HG03432 (cell line): ENCODE results near the gene ENAH.

Experiments used
- ATAC-seq: cut with Tn5 transposase; IDR thresholded peaks from one replicate; pipeline ENCODE4 v1.9.1; 2021; ENCODE audit warnings: mild to moderate bottlenecking, moderate library complexity; ENCODE audit not compliant: unreplicated experiment

The ENAH gene

DNA sequence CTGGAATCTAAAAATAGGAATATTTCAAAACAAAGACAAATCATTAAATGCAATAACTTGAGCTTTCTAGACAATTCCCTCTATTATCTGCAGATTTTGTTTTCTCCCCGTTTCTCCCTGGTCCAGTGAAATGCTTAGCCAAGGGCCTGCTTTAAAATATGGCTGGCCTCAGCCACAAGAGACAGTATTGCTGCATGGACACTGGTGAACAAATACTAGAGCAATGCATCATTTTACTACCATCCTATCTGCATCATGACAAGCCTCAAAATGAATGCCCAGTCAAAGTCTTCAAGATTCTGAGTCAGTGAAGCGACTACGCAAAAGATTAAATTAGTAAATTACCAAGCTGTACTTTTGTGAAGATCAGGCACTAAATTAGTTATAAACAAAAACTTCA, 80.5 kb downstream of the ENAH start:
- ATAC-seq, result no peak

DNA sequence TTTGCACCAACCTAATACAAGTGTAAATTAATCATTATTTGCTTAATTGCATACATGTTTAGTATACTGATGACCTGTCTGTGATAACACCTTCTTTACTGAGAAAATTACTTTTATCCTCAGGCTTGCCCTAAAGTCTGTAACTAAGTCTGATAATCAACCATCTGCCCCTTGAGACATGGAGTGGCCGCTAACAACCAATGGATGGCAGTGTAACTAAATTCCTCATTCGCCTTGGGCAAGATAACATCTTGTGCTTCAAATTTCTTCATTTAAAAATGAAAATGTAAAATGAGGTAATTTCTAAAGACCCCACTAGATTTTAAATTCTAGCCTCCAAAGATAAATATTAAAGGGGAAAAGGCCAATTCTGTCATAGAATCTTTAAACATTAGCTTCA, 85.1 kb downstream of the ENAH start:
- ATAC-seq, result no peak

DNA sequence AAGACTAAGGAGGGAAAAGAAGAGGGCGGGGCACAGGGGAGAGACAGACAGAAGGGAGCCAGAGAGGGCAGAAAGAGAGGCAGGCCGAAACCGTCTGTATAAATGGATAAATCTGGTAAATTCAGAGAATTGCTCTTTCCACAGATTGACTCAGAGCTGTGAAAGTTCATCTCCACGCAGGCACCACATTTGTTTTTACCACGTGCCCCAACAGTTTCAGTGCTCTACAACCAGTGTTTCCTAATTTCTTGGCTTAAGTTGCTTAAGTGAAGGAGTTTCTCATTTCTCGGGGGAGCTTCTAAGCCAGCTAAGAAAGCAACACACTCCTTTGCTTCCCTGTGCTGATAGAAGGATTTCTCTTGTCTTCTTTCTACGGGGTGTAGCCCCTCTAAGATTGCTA, 87.1 kb downstream of the ENAH start:
- ATAC-seq, result no peak

DNA sequence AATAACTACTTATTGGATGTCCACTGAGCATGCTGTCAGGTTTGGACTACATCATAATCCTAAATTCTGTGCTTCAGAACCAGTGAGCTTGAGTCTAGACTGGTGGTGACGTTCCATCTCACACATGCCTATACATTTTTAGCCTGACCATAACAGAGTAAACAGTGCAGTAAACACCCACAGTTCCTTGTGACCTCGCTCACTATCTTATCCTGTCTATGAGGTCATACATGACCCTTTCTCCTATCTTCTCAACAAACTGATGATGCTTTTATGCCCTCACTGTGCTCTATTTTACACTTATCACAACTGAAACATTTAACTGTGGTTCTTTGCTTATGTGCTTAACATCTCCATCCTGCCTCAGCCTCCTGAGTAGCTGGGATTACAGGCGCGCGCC, 91.2 kb downstream of the ENAH start:
- ATAC-seq, result no peak

DNA sequence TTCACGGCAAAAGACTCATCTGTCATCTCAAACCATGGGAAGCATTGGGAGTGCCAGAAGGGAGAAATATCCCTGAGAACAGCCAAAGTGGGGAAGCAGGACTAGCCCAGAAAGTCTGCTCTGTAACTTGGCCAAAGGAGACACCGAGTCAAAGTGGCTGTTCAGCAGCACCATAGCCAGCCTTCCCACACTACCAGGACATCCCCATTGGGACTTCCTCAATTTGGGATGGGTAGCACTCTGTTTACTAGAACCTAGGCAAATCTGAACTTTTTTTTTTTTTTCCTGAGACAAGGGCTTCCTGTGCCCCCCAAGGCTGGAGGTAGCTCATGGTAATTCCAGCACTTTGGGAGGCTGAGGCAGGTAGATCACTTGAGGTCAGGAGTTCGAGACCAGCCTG, 93.0 kb downstream of the ENAH start:
- ATAC-seq, result no peak

DNA sequence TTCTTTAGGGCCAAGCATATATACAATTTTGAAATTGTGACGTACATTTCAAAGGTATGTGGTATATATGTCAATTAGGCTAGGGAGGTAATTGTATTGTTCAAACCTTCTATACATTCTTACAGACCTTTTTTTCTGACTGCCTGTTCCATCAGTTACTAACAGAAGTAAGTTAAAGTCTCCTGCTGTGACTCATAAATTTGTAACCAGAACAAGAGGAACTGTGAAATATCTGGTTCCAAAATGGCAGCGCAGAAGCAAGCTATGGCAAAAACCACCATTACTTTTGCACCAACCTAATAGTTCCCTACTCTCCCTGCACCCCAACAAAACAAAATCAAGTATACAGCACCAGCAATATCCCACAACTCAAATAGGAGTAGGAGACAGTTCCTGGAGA, 93.6 kb downstream of the ENAH start:
- ATAC-seq, result no peak

DNA sequence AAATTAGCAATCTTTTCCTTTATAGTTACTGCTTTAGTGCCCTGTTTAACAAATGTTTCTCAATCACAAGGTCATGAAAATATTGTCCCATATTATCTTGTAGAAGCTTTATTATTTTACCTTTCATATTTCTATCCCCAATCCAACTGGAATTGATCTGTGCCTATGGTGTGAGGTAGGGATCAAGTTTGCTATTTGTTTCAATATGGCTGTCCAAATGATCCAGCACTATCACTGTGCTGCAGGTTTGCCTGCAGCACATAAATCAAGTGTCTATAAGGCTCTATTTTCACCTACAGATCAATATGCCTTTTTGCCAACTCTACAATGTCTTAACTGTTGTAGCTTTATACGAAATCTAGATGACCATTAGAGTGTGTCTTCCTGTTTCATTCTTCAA, 96.2 kb downstream of the ENAH start:
- no peak for ATAC-seq

DNA sequence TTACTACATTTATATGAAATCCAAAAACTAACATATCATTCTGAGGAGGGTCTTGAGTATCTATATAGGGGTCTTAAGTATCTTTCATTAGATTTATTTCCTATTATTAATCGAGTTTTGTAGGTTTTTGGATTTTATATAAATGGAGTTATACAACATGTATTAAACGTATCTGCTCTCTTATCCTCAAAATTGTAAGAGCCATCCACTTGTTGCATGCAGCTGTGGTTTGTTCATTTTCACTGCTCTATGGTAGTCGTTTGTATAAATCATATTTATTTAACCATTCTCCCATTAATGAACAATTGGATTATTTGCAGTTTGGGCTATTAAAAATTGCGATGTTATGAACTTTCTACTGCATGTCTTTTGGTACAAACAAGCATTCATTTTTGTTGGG, 97.1 kb downstream of the ENAH start:
- ATAC-seq, result no peak

DNA sequence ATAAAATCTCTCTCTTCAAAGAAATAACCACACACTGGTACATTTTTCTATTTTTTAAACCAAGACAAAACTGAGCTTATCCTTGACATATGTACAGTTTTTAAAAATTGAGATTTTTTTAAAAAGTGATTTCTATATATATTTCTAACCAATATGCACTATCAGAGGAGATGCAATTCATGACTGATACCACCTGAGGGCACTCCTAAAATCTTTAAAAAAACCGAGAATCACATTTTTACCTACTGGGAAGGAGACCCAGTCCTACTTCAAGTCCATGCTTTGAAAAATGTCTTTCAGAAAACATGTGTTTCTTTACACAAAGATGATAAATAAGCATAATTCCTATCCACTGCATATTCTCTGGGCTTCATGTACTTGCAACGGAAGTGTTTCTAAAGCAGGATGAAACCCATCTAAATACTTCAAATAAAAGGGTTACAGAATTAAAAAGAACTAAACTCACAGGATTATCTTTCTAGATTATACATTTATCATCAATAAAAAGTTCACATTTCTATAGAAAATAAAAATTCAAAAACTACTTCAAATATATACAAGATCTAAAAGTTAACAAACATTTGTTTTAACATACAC, 98.6 kb downstream of the ENAH start:
- ATAC-seq, result no peak

DNA sequence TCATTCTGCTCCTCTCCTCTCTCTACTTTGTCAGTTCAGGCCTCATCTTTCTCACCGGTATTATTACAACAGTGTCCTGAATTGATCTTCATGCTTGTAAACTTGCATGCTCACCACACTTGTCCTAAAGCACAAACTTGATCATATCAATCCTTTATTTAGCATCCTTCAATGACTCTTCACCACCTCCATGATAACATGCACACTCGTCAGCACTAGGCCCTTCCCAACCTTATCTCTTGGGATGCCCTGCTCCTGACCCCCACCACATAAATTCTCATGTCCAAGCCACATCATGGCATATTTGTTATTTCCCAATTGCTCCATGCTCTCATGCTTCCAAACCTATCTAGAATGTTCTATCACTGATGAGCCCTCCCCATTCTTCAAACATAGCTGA, 103.1 kb downstream of the ENAH start:
- ATAC-seq, result no peak

DNA sequence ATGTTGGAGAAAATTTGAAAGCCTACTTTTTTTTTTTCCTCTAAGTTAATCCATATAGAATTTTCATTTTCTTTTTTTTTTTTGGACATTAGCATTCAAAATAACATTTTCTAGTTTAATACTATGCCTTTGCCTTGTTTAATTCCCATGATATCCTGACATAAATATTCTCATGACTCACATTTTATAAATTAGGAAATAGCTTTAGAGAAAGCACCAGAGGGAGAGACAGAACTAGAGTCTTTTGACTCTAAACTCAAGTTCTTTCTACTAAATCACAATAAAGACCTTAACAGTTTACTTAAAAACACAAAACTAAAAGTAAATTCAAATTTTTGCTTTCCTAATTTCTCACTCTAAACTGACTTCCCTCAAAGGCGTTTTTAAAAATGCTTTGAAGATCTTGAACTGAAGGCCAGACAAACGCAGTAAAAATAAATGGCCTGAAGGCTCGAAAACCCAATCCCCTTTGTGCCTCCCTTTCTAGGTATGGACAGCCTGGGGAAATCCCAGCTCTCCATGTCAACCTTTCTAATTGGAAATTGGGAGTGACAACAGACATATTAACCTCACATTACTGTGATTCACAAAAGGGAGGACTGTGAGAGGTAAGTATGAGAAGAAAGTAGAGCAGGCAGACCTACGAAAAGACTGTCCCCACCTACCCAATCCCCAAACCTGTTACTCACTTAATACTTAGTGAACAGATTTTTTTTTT, 104.6 kb downstream of the ENAH start:
- no peak for ATAC-seq

DNA sequence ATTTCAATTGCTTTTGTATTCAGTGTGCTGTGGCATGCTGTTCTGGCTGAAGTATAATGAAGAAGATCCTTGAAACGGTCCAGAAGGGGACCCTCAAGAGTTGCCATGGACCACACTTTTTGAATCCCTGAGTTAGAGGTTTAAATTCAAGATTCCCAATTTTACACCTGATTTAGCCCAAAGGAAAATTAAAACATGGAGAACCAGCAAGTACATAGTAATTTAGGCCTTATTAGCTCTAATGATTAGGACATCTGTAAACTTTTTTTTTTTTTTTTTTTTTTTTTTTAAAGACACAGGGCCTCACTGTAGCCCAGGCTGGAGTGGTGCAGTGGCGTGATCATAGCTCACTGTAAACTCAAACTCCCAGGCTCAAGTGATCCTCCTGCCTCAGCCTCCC, 107.3 kb downstream of the ENAH start:
- ATAC-seq, result no peak

DNA sequence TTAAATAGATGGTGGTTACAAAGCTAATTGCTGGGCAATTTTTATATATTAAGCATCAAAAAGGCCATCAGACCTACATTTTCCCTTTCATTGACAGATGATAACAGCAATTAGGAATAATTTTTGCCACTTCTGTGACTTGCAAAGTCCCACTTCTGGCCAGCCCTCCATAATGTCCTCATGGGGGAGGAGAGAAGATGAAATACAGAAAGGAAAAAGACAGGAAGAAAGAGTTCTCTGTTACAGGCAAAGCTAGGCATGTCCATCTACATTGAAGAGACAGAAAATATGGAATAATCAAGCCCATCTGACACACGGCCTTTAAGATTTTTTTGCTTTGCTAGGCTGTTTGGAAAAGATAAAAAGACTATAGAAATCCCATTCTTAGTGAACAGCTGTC, 108.0 kb downstream of the ENAH start:
- ATAC-seq, result no peak

DNA sequence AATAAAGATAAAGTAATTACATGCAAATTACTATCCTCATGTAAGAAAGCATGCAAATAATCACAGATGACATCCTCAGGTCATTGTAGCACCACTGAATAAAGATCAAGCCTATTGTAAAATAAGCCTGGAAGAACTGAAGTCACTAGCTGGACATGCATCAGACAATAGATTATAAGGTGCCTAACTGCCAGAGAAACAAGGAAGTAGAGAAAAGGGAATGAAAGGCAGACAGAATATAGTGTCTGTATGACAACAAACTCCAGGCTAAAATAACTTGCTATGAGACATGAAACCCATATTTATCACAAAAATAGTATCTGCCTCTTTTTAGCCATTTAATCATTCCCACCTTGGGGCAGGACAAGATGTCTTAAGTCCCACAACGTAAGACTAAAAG, 108.7 kb downstream of the ENAH start:
- no peak for ATAC-seq

DNA sequence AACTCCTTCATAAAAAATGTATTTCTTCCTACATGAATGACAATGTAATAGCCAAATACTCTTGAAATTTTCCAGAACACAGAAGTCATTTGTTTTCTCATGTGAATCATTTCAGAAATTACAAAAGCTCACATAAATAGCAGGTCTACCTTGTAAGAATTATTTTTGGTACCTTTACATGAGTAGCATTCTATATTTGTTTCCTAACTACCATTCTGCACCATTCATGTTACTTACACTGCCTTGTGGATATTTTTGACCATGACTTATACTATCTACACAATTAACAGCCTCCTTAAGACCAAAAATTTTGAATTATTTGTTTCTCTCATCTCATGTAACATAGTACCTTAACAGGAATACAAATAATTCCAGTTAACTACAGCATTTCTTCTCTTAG, 109.6 kb downstream of the ENAH start:
- no peak for ATAC-seq

DNA sequence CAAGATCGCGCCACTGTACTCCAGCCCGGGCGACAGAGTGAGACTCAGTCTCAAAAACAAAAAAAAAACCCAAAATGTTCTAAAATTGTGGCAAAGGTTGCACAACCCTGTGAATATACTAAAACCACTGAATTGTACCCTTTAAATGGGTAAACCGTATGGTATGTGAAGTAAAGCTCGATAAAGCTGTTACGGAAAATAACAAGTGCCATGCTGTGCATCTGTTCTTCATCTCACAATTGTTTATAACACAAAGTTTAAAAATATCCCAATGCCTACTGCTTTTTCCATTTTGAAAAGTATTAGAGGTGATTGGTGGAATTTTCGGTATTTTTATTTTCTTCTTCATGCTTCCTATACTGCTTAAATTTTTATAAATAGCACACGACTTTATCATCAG, 111.5 kb downstream of the ENAH start:
- no peak for ATAC-seq

DNA sequence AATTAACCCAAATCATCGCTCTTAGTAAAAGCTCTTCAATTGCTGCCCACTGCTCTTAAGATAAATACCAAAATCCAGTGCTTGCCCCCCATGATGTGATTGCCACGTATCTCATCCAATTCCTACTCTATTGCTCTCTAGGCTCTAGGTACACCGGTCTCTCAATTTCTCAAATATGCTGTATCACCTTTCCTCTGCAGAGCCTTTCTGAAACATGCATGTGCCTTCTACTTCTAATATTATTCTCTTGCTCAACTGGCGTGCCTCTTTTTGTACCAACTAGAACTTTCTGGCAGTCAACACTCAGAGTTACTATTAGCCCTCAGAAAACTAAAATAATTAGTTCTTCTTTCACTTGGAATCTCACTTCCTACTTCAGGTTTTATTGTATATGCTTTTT, 113.3 kb downstream of the ENAH start:
- no peak for ATAC-seq

DNA sequence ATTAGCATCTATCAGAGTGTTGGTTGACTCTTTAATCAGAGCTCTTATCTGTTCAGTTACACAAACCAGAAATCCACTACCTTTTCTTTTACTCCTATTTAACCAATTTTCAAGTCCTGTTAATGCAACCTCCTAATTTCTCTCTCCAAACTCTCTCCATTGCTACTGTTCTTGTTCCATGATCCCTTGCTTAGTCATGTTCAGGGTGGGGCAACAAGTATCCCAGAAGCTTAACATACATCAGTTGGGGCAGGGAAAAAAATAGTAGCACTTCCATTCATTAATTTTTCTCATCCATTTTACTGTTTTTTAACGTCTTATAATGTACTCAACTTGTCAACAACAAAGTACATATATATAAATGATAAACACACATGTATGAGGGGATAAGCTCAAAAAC, 113.9 kb downstream of the ENAH start:
- no peak for ATAC-seq

DNA sequence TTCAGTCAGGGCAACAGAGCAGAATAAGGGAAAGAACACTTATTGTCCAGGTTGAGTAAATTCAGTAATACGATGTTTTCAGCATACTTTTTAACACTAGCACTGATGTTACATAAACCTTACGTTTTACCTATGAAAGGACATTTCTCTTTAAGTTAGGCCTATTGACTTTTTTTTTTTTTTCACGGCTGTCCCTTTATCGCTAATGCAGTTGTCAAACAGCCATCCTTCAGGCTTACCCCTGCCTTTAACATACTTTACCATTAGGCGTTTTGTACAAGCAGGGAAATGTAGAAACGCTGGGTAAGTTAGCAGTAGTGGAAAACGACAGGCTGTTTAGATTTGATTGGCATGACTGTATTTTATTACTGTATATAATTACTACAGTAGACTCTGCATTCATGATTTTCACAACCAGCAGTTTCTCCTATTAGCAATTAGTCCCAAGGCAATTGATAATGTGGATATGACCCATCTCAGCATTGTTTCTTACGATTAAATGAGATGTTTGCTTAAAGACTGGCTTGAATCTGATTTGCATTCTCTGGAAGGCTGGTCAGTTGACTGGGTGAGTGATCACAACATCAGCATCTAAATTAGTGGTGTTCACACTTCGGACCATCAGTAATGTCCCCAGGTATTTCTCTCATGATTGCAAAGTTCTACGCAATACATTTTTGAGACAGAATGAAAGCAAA, 115.2 kb downstream of the ENAH start:
- ATAC-seq, result no peak

DNA sequence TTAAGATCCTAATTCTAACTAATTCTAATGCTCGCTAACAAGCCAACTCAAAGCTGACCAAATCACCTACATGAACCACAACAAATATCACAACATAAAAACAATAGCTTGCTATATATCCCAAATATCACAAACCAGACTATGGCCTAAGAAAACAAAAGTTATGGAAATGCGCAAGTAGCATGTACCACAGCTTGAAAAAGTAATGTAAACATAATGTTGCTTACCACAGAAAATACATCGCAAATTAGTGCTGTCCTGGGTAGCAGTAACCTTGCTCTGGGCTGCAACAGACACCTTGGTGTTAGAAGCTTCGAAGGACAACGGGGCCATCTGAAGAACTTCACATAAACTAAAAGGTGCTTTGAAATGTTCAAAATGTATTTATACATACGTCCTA, 117.6 kb downstream of the ENAH start:
- ATAC-seq, result no peak

DNA sequence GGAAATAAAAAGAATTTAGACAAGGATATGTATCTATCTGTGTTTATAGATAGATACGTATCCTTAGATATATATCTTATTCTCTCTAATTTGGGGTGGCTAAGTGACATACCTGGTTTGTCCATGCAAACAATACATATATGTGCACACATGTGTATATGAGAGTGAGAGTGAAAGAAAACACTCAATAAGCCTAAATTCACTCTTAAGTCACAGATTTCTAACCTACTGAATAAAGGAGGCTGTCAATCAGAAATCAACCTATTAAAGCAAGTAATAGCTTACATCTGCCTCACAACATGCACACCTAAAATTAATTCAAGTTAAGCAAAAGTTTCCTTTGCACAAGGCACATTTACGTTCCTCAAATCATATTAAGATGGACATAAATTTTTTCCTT, 118.2 kb downstream of the ENAH start:
- ATAC-seq, result no peak

DNA sequence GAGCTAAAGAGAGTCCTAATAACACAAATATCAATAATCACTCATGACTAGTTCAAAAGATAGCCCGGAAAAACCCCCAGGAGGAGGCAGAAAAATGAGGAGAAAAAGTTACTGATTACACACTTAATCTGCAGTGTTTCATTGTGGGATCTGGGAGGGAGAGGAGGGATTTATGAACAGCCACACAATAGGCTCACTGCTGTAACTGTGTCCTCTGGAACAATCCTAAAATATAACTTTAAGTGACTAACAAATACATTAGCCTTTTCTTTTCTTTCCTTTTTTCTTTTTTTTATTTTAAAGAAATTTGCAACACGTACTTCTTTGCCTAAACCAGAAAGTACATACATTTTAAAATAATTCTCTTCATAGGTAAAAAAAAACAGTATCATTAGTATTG, 118.8 kb downstream of the ENAH start:
- ATAC-seq, result no peak

DNA sequence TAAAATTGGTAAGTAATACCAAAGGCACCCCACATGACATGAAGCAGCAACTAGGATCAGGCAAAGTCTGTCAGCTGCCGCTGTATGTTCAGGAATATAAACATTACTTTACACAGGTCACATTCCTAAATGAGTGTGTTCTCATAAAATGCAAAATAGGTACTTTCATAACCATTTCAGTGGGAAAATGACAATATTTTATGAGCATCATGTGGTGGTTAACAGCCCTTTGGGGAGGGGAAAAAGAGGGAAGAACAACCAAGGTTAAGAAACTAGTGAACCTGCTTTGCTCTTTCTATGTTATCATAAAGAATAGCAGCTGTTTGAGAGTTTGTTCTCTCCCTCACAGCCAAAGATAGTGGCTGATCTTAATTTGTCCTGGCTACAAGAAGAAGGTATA, 119.7 kb downstream of the ENAH start:
- ATAC-seq, result no peak
